Urothelium cell line (cell line): ENCODE data around the gene DKK3.

Experiments used
- DNase-seq: peaks from one replicate; pipeline ENCODE4 v3.0.0; 2011; ENCODE audit warnings: low spot score, mixed read lengths
- FAIRE-seq: peaks from 2 replicates; lab custom pipeline; 2011; peaks lifted over from hg19 to GRCh38; lab: Jason Lieb, UNC

Gene DKK3

GRCh38 chr11:12006552-12007229 lies 1.7 kb downstream of the DKK3 start:
- FAIRE-seq, result no peak
- no peak for DNase-seq

GRCh38 chr11:12005476-12005875 lies 3.0 kb downstream of the DKK3 start:
- DNase-seq (no peak), FAIRE-seq (no peak)

DNA sequence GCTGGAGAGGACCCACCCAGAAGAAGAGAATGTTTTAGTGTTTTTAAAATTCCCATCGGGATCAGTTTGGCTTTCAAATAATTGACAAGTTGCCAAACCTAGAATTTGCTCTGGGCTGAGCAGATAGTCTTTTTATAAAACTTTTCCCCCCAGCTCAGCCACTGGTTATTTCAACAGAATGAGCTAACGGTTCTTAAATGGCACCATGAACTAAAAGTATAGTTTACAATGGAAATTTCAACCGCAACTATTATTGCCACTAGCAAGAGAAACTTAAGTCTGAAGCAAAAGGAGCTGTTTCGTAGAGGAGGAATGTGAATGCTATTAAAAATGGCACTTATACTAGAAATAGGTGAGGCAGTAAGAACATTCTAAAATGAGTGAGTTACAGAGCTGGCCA lies 3.4 kb downstream of the DKK3 start:
- FAIRE-seq, result no peak
- DNase-seq, result no peak

DNA sequence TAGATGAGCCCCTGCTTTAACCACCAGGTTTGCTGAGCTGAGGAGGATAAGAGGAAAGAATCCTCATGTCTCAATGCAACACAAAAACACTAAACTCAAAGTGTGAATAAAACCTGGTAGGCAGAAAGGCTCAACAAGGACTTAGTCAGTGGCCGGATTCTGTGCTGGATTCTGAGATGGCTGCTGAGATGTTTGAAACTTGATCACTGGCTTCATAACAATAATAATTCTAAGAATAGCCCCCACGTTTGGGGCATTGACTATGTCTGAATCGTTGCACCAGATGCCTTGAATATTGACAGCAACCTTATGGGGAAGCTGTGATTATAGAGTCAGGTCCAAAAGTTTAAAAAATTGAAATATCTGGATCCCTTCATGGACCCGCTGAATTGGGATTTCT lies 4.6 kb downstream of the DKK3 start:
- no peak for FAIRE-seq
- DNase-seq, result no peak

DNA sequence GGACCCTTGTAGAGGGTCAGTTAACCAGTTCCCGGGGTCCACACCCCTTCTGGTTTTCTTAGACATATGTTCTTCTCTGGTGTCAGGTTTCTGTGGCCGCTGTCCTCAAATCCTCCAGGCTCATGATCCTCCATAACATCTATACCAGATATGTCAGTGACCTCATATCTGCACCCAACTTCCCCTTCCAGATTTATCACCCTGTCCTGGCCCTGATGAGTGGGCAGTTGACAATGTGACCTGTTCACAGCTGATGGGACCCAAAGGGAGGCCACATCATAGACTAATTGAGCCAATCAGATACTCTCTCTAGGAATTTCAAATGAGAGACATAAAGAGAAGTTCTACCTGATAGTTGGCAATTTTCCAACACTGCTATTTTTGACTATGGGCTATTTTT lies 5.1 kb downstream of the DKK3 start:
- FAIRE-seq, result no peak

GRCh38 chr11:12001186-12001585 lies 7.2 kb downstream of the DKK3 start:
- DNase-seq, result no peak
- no peak for FAIRE-seq

More for the DNA sequence above, 5.1 kb downstream of the DKK3 start:
- DNase-seq, result no peak

- peak; percentile 86 for FAIRE-seq
- peak; percentile 83 for DNase-seq
Observed at GRCh38 chr11:11998091-11998781, 10.2 kb downstream of the DKK3 start.

DNA sequence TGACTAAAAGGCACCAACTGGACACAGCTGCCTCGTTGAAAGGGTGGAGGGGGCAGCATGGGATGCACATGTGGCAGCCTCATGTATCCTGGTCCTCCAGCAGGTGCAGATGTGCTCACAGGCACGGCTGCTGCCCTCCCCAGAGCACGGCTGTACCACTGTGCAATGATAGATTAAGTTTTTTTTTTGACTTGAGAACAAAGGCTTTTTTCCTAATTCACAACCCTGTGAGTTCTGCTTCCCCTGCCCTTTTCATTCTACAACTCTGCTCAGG lies 11.4 kb downstream of the DKK3 start:
- no peak for FAIRE-seq

GRCh38 chr11:11996321-11997048 lies 11.9 kb downstream of the DKK3 start:
- FAIRE-seq, result no peak
- DNase-seq, result no peak

More for the DNA sequence above, 11.4 kb downstream of the DKK3 start:
- DNase-seq, result no peak

GRCh38 chr11:11995601-11996000 lies 12.8 kb downstream of the DKK3 start:
- FAIRE-seq (no peak), DNase-seq (no peak)

DNA sequence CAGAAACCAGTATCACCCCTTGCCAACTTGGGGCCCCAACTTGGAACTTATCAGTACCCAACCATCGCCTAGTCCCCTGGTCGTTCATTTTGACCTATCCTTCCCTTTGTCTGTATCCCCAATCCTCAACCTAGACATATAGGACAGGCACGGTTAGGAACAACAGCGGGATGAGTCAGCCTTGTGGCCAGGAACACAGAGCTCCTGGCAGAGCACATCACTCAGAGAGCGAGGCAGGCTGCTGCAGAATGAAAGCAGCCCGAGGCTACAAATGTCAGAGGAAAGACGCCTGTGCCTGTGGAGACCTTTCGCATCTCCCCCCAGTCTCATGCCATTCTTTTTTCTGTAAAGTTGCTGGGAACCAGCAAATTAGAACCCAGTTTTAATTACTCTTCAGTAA lies 14.6 kb downstream of the DKK3 start:
- FAIRE-seq (no peak), DNase-seq (peak; percentile 86)

DNA sequence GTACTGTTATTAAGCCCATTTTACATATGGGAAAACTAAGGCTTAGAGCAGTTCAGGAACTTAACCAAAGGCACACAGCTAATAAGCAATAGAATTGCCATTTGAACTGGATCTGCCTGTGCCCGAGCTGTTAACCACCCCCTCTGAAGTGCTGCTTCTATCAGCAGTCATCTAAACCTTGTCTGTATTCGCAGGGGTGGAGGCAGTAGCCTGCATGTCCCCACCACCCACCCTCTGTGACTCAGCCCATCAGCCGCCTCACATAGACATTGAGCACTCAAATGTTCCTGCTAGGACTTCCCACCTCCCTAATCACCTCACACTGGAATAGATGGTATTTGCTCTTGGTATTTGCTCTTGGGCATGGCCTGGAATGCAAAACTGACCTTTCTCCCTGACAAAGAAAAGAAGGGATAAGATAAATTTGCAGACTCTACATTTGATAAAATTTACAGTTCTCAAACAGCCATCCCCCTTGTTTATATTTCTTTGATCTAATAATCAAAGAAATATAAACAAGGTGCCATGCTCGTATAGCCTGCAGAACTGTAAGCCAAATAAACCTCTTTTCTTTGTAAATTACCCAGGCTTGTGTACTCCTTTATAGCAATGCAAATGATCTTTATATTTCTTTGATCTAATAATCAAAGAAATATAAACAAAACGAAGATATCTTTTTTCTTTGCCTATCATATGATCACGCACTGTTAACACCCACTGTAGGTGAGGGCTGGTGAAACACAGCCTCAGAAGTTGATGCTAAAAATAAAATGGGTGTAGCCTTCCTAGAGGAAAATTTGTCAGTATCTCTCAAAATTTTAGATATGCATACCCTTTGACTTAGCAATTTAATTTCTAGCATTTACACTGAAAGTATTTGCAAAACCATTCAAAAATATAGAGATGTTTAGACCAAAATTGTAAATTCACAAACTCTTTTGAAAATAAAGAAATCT lies 15.9 kb downstream of the DKK3 start:
- no peak for DNase-seq
- no peak for FAIRE-seq

DNA sequence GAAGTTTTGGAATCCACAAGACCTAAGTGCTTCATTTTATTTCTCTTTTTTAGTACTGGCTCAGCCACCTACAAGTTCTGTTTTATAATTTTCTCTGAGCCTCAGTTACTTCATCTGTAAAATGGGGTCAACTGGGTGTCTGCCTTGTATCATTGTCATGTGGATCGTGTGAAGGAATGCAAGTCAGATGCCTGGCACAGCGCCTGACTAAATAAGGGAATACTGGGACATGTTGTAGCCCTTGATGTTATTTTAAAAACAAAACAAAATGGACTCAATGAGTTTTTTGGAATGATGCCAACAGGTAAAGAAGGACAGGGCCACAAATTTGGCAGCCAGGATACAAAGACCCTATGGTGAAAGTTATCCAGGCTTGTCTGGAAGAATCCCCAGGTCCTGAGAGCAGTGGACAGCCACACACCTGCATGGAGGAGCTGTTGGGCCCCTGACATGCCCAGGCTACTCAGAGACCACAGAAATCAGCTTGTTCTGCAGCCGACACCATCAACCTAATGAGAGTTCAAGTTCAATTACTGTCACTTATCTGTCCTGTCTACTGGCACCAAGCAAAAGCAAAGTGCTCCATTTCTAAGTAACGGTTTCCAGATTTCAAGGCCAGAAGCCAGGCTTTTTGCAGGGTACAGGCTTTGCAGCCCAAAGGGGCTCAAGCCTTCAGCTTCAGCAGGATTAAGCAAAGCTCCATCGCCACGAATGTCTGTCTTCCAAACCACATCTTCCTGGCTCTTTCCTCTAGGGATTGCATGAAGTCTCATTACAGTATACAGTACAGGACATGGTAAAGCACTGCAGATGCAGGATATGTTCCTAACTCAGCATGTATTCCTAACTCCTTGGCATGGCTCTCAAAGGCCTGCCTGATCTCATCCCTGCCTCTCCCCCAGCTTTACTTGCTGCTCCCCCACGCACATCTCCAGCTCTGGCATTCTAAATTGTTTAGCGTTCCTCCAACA lies 18.4 kb downstream of the DKK3 start:
- no peak for DNase-seq
- FAIRE-seq, result no peak

GRCh38 chr11:11988681-11989261 lies 19.7 kb downstream of the DKK3 start:
- DNase-seq, result no peak
- FAIRE-seq, result no peak

GRCh38 chr11:11988099-11988651 lies 20.3 kb downstream of the DKK3 start:
- DNase-seq (no peak), FAIRE-seq (no peak)

DNA sequence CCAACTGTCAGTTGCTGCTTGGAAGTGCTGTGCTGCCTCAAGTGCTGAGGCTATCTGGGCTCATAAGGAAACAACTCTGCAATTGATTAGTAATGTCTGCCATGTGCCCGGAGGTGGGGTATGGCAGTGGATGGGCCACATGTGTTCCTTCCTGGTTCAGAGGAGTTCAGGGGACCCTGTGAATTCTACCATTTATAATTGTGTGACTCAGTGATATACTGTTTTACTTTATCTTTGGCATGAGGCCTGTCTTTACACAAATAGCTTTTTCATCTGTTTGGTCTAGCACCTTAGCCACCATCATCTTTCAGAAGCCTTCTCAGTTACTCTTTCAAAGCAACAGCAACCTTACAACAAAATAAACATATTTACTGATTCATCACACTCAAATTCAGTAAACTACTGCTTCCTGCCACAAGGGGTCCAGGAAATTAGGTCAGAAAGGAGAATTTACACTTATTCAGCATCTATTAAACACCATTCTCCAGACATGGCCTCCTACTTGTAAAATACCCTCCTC lies 20.9 kb downstream of the DKK3 start:
- FAIRE-seq, result no peak
- DNase-seq, result no peak

DNA sequence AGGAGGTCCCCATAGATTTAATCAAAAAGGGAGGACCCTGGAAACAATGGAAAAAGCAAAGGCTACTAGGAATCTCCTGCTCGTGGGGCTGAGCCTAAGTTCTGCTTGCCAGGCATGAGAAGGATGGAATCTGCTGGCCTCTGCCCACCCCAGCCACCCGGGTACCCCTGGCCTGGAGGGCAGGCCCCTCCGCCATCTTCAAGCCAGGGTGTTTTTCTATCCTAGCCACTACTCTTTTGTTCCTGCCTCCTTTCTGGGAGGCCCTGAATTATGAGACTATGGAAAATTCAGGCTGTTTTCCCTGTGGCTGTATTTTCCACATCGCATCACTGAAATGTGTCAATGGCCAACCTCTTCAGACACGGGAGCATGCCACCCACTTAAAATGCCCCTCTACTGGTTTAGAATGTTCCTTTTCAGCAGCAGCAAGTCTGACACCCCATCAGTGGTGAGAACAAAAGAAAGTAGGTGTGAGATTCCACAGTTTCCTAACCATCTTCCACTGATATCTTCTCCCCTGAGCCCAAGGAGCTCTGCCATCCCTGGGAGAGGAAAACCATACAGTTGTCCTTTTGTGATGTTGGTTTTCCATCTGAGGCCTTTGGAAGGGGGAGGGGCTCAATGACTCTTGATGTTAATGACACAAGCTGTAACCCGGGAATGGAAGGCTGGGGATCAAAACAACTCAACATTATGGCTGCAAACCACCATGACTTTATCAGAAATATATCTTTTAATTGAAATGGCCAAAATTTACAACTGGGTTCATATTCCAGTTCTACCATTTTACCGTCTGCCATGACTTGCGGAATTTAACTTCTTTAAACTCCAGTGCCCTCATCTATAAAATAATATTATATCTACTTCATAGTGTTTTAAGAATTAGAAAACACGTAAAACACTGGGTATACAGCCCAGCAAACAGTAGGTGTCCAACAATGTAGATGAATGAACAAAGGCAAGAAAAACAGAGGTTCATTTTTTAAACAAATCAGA lies 22.2 kb downstream of the DKK3 start:
- FAIRE-seq, result no peak
- no peak for DNase-seq
